IPS-18c (cell line): ENCODE measurements around the gene GPBP1.
"Not testable (repeated sequence)": the region's sequence is repeated elsewhere in the genome, so short reads cannot be mapped to it uniquely, and the experiment has no call there.

ENCODE experiments used
- H3K4me3 ChIP-seq: 2 replicates; pipeline ENCODE4 v1.7.0; 2013; ENCODE audit warnings: low read depth, mild to moderate bottlenecking, low read length, moderate library complexity; ENCODE audit not compliant: insufficient read depth
- H3K9me3 ChIP-seq: one replicate; pipeline ENCODE4 v1.6.1; 2013; ENCODE audit warnings: mild to moderate bottlenecking, low read length, moderate library complexity; ENCODE audit not compliant: control insufficient read depth, insufficient read depth

Gene GPBP1

GRCh38 chr5:57173319-57174127, at the start of gene GPBP1:
GPBP1 (plus strand) TSS chr5:57174059; CDS start chr5:57214131, 40,072 bp downstream.
- Histone ChIP-seq H3K9me3 (peaks cover 2% of the 10 kb centered on the region), H3K4me3 (peak within 1 kb of the TSS; percentile 95)

- Histone ChIP-seq H3K4me3 (no peak overlapping the region), H3K9me3 (no peaks in the 10 kb centered on the region)
These were observed 45.5 kb upstream of the GPBP1 start for GRCh38 chr5:57128325-57128724.

GRCh38 chr5:57133574-57133973, 40.3 kb upstream of the GPBP1 start:
- H3K9me3 ChIP-seq, result no peaks in the 10 kb centered on the region

GRCh38 chr5:57137401-57137800, 36.5 kb upstream of the GPBP1 start:
- H3K4me3 ChIP-seq, result no peak overlapping the region
- no peaks in the 10 kb centered on the region for H3K9me3 ChIP-seq

More at GRCh38 chr5:57133574-57133973, 40.3 kb upstream of the GPBP1 start:
- no peak overlapping the region for H3K4me3 ChIP-seq

GRCh38 chr5:57152316-57152715, 21.5 kb upstream of the GPBP1 start:
- Histone ChIP-seq H3K9me3 (peaks cover 2% of the 10 kb centered on the region), H3K4me3 (no peak overlapping the region)

GRCh38 chr5:57155033-57155432, 18.8 kb upstream of the GPBP1 start:
- H3K4me3 ChIP-seq, result no peak overlapping the region
- peaks cover 2% of the 10 kb centered on the region for H3K9me3 ChIP-seq

- no peak overlapping the region for H3K4me3 ChIP-seq
- H3K9me3 ChIP-seq, result peaks cover 2% of the 10 kb centered on the region
These were observed 16.7 kb upstream of the GPBP1 start for GRCh38 chr5:57157131-57157530.

- no peak overlapping the region for H3K4me3 ChIP-seq
- peaks cover 2% of the 10 kb centered on the region for H3K9me3 ChIP-seq
These were observed 16.2 kb upstream of the GPBP1 start for GRCh38 chr5:57157666-57158065.

- Histone ChIP-seq H3K4me3 (no peak overlapping the region), H3K9me3 (no peaks in the 10 kb centered on the region)
These were observed 10.3 kb upstream of the GPBP1 start for GRCh38 chr5:57163553-57164006.

- H3K9me3 ChIP-seq, result no peaks in the 10 kb centered on the region
- no peak overlapping the region for H3K4me3 ChIP-seq
These were observed 9.7 kb upstream of the GPBP1 start for GRCh38 chr5:57164124-57164523.

GRCh38 chr5:57165171-57165570, 8.7 kb upstream of the GPBP1 start:
- H3K9me3 ChIP-seq, H3K4me3 ChIP-seq: not testable (repeated sequence)

GRCh38 chr5:57166276-57166675, 7.6 kb upstream of the GPBP1 start:
- Histone ChIP-seq H3K9me3 (no peaks in the 10 kb centered on the region), H3K4me3 (no peak overlapping the region)

- Histone ChIP-seq H3K4me3 (no peak overlapping the region), H3K9me3 (no peaks in the 10 kb centered on the region)
These were observed 6.7 kb upstream of the GPBP1 start for GRCh38 chr5:57167201-57167600.

GRCh38 chr5:57170116-57170515, 3.7 kb upstream of the GPBP1 start:
- not testable (repeated sequence) for H3K4me3 ChIP-seq, H3K9me3 ChIP-seq

- peaks cover 2% of the 10 kb centered on the region for H3K9me3 ChIP-seq
- H3K4me3 ChIP-seq, result peak overlapping the region; percentile 95
These were observed 1.9 kb upstream of the GPBP1 start for GRCh38 chr5:57171816-57172465.

GRCh38 chr5:57172466-57173318, 1.2 kb upstream of the GPBP1 start:
- peak overlapping the region; percentile 95 for H3K4me3 ChIP-seq
- peaks cover 2% of the 10 kb centered on the region for H3K9me3 ChIP-seq

GRCh38 chr5:57174128-57174889, 450 bp downstream of the GPBP1 start:
- H3K4me3 ChIP-seq, result peak overlapping the region; percentile 95
- peaks cover 2% of the 10 kb centered on the region for H3K9me3 ChIP-seq
